Brain microvascular endothelial cell (primary cell): ENCODE measurements around the gene NDUFA12.
A peak's percentile ranks its signal among the peaks of the same experiment; 100 is the strongest.

ENCODE experiments used
- DNase-seq: peaks from one replicate; pipeline ENCODE4 v3.0.0-alpha.2; 2020
- H3K27ac ChIP-seq: fragments of 250-450 bp; sonication (Bioruptor Pico); 2 replicates; pipeline ENCODE4 v1.5.1; 2020; ENCODE audit warnings: mild to moderate bottlenecking, moderate library complexity
- H3K27me3 ChIP-seq: fragments of 250-450 bp; sonication (Bioruptor Pico); replicated peaks from 2 replicates; pipeline ENCODE4 v1.5.1; 2020; ENCODE audit warnings: mild to moderate bottlenecking
- H3K36me3 ChIP-seq: fragments of 250-450 bp; sonication (Bioruptor Pico); replicated peaks from 2 replicates; pipeline ENCODE4 v1.5.1; 2020; ENCODE audit warnings: mild to moderate bottlenecking
- H3K4me3 ChIP-seq: 2 replicates; pipeline ENCODE4 v1.5.1; 2011; ENCODE audit warnings: low read depth, mild to moderate bottlenecking, control low read depth, low read length, moderate library complexity
- CTCF ChIP-seq: IDR thresholded peaks from 2 replicates; pipeline ENCODE4 v1.5.1; 2011; ENCODE audit warnings: low read depth, mild to moderate bottlenecking, moderate library complexity, low read length, control low read depth, inconsistent platforms; ENCODE audit errors: missing control alignments
- in situ Hi-C: cut with HindIII; loops from 2 replicates; pipeline ENCODE4 v1.10.0; 2017; ENCODE audit warnings: low sequenced_read_pairs, low pct_ligation_motif_present

Gene NDUFA12

DNA sequence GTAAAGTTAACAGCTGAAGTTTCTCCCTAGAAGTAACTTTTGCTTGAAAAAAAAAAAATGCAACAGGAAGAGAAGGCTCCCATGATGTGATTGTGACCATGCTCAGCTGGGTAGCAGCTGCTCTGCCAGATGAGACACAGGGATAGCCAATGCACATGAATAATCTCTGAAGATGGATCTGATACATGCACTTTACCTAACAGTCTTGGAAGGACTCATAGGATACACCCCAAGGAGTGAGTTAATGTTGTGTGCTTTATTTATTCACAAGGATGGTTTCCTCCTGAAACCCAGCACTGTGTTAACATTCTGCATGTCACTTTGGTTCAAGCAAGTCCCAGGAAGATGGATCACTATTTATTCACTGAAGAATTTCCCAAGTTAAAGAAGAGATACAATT lies 46.5 kb downstream of the NDUFA12 start:
- Histone ChIP-seq H3K27me3 (no peaks in the 10 kb centered on the region), H3K27ac (no peak overlapping the region), H3K4me3 (no peak overlapping the region), H3K36me3 (no peaks in the 10 kb centered on the region)
- in situ Hi-C loops: no loop called here
- no peak for TF ChIP-seq CTCF
- DNase-seq: no peak

DNA sequence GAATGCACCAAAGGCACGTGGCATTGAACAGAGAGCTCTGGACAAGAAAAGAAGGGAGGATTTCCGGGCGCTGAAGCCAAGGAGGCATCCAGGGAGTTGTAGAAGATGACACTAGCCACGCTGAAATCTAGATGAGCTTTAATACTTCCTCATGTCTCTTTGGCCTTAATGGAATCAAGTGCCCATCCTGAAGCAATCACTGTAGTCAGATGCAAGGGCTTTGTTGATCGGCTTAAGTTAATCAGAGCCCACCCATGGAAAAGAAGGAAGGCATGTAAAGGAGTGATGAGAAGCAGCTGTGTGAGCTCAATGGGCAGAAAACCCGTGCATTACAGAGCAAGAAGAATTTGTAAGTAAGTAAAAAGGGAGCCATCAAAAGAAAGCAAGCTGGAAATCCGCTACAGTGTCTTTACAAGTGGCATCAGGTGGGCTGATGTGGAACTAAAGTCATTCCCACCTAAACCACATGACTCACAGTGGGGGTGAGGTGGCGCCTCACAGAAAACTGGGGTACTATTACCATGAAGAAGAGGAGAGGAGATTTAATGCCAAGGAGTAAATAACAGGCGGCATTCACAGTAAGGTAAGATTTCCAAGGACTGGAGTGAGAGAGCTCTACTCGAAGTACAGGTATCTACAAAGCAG lies 48.4 kb downstream of the NDUFA12 start:
- H3K36me3 ChIP-seq: no peaks in the 10 kb centered on the region
- no peak overlapping the region for H3K4me3 ChIP-seq
- DNase-seq: no peak
- no peak overlapping the region for H3K27ac ChIP-seq
- no peak for TF ChIP-seq CTCF
- no peaks in the 10 kb centered on the region for H3K27me3 ChIP-seq
- in situ Hi-C loops: no loop called here

DNA sequence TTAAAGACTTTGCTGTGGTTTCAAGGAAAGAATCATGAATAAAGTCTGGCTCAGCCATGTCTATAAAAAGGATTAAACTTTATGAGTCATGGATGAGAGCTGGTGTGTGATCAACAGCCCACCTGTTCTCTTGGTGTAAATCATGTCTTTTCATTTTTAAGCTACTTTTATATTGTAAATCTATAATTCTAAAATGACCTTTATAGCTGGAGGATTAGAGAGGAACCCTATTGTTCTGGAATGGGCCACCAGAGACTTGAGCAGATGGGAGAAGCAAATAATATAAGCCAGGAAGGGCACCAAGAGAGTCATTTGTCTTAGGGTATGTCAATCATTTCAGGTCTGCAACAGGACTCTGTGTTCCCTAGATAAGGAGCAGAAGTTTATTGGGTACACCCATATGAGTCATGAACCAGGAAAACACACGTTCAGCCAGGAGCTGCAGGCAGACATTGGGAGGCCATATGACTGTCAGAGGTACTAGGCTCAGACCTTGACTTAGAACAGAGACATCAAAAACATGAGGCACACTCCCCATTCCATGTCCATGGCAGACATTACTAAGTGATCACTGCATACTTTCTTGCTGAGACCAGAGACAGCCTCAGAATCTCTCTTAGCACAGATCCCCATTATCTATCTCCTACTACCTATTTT lies 49.3 kb downstream of the NDUFA12 start:
- Histone ChIP-seq H3K4me3 (no peak overlapping the region), H3K27me3 (no peaks in the 10 kb centered on the region), H3K27ac (no peak overlapping the region), H3K36me3 (no peaks in the 10 kb centered on the region)
- no peak for TF ChIP-seq CTCF
- in situ Hi-C loops: no loop called here
- DNase-seq: peak; percentile 51

DNA sequence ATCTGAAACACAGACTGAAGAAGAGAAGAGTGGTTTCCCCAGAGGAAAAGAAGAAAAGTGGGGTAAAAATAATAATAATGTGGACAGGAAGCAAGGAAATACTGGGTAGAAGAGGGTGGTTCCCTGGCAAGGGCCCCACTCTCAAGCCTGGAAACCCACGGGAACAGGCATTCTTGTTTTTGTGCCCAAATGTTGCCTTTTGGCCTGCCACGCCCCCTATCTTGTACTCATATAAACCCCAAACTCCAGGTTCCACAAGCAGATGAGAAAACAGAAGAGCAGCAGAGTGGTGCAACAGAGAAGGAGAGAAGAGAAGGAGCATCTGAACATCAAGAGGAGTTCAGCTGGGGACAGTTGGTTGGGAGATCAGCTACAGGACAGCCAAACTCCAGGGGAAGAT lies 51.2 kb downstream of the NDUFA12 start:
- Histone ChIP-seq H3K27me3 (no peaks in the 10 kb centered on the region), H3K36me3 (no peaks in the 10 kb centered on the region), H3K4me3 (no peak overlapping the region), H3K27ac (no peak overlapping the region)
- no peak for TF ChIP-seq CTCF
- no peak for DNase-seq
- in situ Hi-C loops: no loop called here

GRCh38 chr12:94951071-94951934 lies 52.2 kb downstream of the NDUFA12 start:
- no peaks in the 10 kb centered on the region for H3K27me3 ChIP-seq
- no peak for TF ChIP-seq CTCF
- DNase-seq: no peak
- in situ Hi-C loops: no loop called here
- H3K4me3 ChIP-seq: no peak overlapping the region
- H3K36me3 ChIP-seq: no peaks in the 10 kb centered on the region
- H3K27ac ChIP-seq: no peak overlapping the region
